Rectal smooth muscle tissue (tissue), 1 donor: Measurements from ENCODE around the gene VPS26A.
"Not testable (repeated sequence)": the region's sequence is repeated elsewhere in the genome, so short reads cannot be mapped to it uniquely, and the experiment has no call there.

ENCODE experiments used
- H3K27ac ChIP-seq: one replicate; pipeline ENCODE4 v1.7.0; 2013; ENCODE audit warnings: low read depth, low read length, inconsistent platforms
- H3K27me3 ChIP-seq: one replicate; pipeline ENCODE4 v1.7.0; 2013; ENCODE audit warnings: low read length; ENCODE audit not compliant: control insufficient read depth, insufficient read depth
- H3K36me3 ChIP-seq: one replicate; pipeline ENCODE4 v1.7.0; 2013; ENCODE audit warnings: low read length; ENCODE audit not compliant: control insufficient read depth, insufficient read depth
- H3K4me1 ChIP-seq: one replicate; pipeline ENCODE4 v1.7.0; 2013; ENCODE audit warnings: low read length; ENCODE audit not compliant: control insufficient read depth, insufficient read depth
- H3K4me3 ChIP-seq: one replicate; pipeline ENCODE4 v1.7.0; 2013; ENCODE audit warnings: low read length
- H3K9ac ChIP-seq: one replicate; pipeline ENCODE4 v1.7.0; 2013; ENCODE audit warnings: low read length

Gene VPS26A

GRCh38 chr10:69153227-69153626, 29.2 kb downstream of the VPS26A start:
- Histone ChIP-seq H3K9ac (no peak overlapping the region), H3K4me3 (no peak overlapping the region), H3K27me3 (no peaks in the 10 kb centered on the region), H3K27ac (no peak overlapping the region), H3K4me1 (no peaks in the 10 kb centered on the region), H3K36me3 (peaks cover under 1% of the 10 kb centered on the region)

- Histone ChIP-seq H3K27ac (no peak overlapping the region), H3K9ac (no peak overlapping the region), H3K4me1 (no peaks in the 10 kb centered on the region), H3K27me3 (no peaks in the 10 kb centered on the region), H3K36me3 (peaks cover 8% of the 10 kb centered on the region), H3K4me3 (no peak overlapping the region)
These were observed 36.8 kb downstream of the VPS26A start for GRCh38 chr10:69160809-69161241.

GRCh38 chr10:69168493-69168892, 44.5 kb downstream of the VPS26A start:
- Histone ChIP-seq H3K4me1 (no peaks in the 10 kb centered on the region), H3K9ac (no peak overlapping the region), H3K4me3 (no peak overlapping the region), H3K27me3 (no peaks in the 10 kb centered on the region), H3K36me3 (peaks cover 3% of the 10 kb centered on the region), H3K27ac (no peak overlapping the region)

GRCh38 chr10:69172241-69172982, 48.4 kb downstream of the VPS26A start:
- Histone ChIP-seq H3K4me1 (no peaks in the 10 kb centered on the region), H3K27ac (no peak overlapping the region), H3K36me3 (peaks cover 3% of the 10 kb centered on the region), H3K4me3 (no peak overlapping the region), H3K27me3 (no peaks in the 10 kb centered on the region), H3K9ac (no peak overlapping the region)

- H3K27ac ChIP-seq, H3K9ac ChIP-seq, H3K27me3 ChIP-seq, H3K4me3 ChIP-seq, H3K36me3 ChIP-seq, H3K4me1 ChIP-seq: not testable (repeated sequence)
These were observed 51.3 kb downstream of the VPS26A start for GRCh38 chr10:69175326-69175725.

- Histone ChIP-seq H3K4me3 (no peak overlapping the region), H3K9ac (no peak overlapping the region), H3K36me3 (peaks cover 3% of the 10 kb centered on the region), H3K4me1 (peaks cover 10% of the 10 kb centered on the region), H3K27ac (no peak overlapping the region), H3K27me3 (no peaks in the 10 kb centered on the region)
These were observed 52.8 kb downstream of the VPS26A start for GRCh38 chr10:69176823-69177222.

- H3K27ac ChIP-seq = peak overlapping the region; percentile 91
- peaks cover 10% of the 10 kb centered on the region for H3K4me1 ChIP-seq
- peak overlapping the region; percentile 25 for H3K9ac ChIP-seq
- peaks cover 4% of the 10 kb centered on the region for H3K36me3 ChIP-seq
- peak overlapping the region; percentile 93 for H3K4me3 ChIP-seq
- no peaks in the 10 kb centered on the region for H3K27me3 ChIP-seq
These were observed 55.2 kb downstream of the VPS26A start for GRCh38 chr10:69179089-69179742.

GRCh38 chr10:69179743-69180524, 56.0 kb downstream of the VPS26A start, which contains the start of gene SUPV3L1:
TSS of gene SUPV3L1 (plus strand) at chr10:69180234. CDS start at chr10:69180292, 58 bp downstream.
- peak within 1 kb of the TSS; percentile 91 for H3K27ac ChIP-seq
- H3K36me3 ChIP-seq = peaks cover 4% of the 10 kb centered on the region
- peaks cover 10% of the 10 kb centered on the region for H3K4me1 ChIP-seq
- H3K27me3 ChIP-seq = no peaks in the 10 kb centered on the region
- H3K4me3 ChIP-seq = peak within 1 kb of the TSS; percentile 93
- H3K9ac ChIP-seq = peak within 1 kb of the TSS; percentile 97

GRCh38 chr10:69180525-69181204, 56.7 kb downstream of the VPS26A start:
- peak overlapping the region; percentile 97 for H3K9ac ChIP-seq
- H3K4me3 ChIP-seq = peak overlapping the region; percentile 93
- peaks cover 10% of the 10 kb centered on the region for H3K4me1 ChIP-seq
- peak overlapping the region; percentile 91 for H3K27ac ChIP-seq
- H3K27me3 ChIP-seq = no peaks in the 10 kb centered on the region
- peaks cover 4% of the 10 kb centered on the region for H3K36me3 ChIP-seq

- Histone ChIP-seq H3K4me3 (peak overlapping the region; percentile 93), H3K27ac (no peak overlapping the region), H3K27me3 (no peaks in the 10 kb centered on the region), H3K4me1 (peaks cover 10% of the 10 kb centered on the region), H3K9ac (no peak overlapping the region), H3K36me3 (peaks cover 6% of the 10 kb centered on the region)
These were observed 57.5 kb downstream of the VPS26A start for GRCh38 chr10:69181433-69181832.

GRCh38 chr10:69182005-69182404, 58.0 kb downstream of the VPS26A start:
- H3K4me3 ChIP-seq = no peak overlapping the region
- peaks cover 10% of the 10 kb centered on the region for H3K4me1 ChIP-seq
- H3K9ac ChIP-seq = no peak overlapping the region
- no peak overlapping the region for H3K27ac ChIP-seq
- H3K27me3 ChIP-seq = no peaks in the 10 kb centered on the region
- peaks cover 6% of the 10 kb centered on the region for H3K36me3 ChIP-seq

- Histone ChIP-seq H3K4me3 (no peak overlapping the region), H3K36me3 (peaks cover 13% of the 10 kb centered on the region), H3K4me1 (peaks cover 2% of the 10 kb centered on the region), H3K9ac (no peak overlapping the region), H3K27ac (no peak overlapping the region), H3K27me3 (no peaks in the 10 kb centered on the region)
These were observed 62.5 kb downstream of the VPS26A start for GRCh38 chr10:69186524-69186923.
